Measurements from ENCODE around the gene OR4A16. TPM values are rescaled to one million over a fixed set of nuclear protein-coding genes. Genes with fewer than 3 reads are reported as not detected.

OR4A16 gene
- total RNA-seq, 4 donors from 2014 or later = not detected

- WGBS, 2 donors = 57 to 74% methylated on average over 4 of the region's 4 CpGs
- Histone ChIP-seq H3K27ac (no peak within 1 kb of the TSS), H3K36me3 (no peaks in the 10 kb centered on the region), H3K27me3 (no peaks in the 10 kb centered on the region), H3K4me3 (replicated peaks in 1 of 3) (no peak within 1 kb of the TSS), H3K9me3 (no peaks in the 10 kb centered on the region), H3K4me1 (no peaks in the 10 kb centered on the region)
- intact Hi-C loops (cut with DNase I) = no loop called here
- no peak for DNase-seq
- TF ChIP-seq CTCF (IDR thresholded peaks at IDR 0.05) = no peak
Observed at GRCh38 chr11:55367674-55368073, 24.7 kb downstream of the OR4A16 start, which contains the start of gene OR4A15. TSS of gene OR4A15 (plus strand) at chr11:55367974. CDS start at chr11:55367974, 0 bp downstream.

Other genes with a start within 250 kb of the OR4A16 start
- gene TRIM48, start 81.0 kb upstream of the OR4A16 start, total RNA-seq = not detected
- gene OR4A15, start 24.8 kb downstream of the OR4A16 start, total RNA-seq = not detected
- not detected for gene OR4C15, start 211.3 kb downstream of the OR4A16 start, total RNA-seq
- gene OR4C16, start 228.9 kb downstream of the OR4A16 start, total RNA-seq = not detected